Prostate gland (tissue), 2 donors: ENCODE measurements around the gene GRIN2A. TPM values are rescaled to one million over a fixed set of nuclear protein-coding genes. Genes with fewer than 3 reads are reported as not detected.

Experiments
- DNase-seq: peaks from one replicate; pipeline ENCODE4 v3.0.0-alpha.2; 2019; ENCODE audit warnings: low spot score
- H3K27ac ChIP-seq, 2 donors: fragments of 200-600 bp; sonication (generic); 2 replicates each; pipeline ENCODE4 v1.5.1; 2017 to 2019
- H3K27me3 ChIP-seq: fragments of 200-600 bp; sonication (generic); replicated peaks from 2 replicates; pipeline ENCODE4 v1.5.1; 2019; ENCODE audit not compliant: insufficient read depth
- H3K36me3 ChIP-seq, 2 donors: fragments of 200-600 bp; sonication (generic); 1 replicate in 1 of 2; 2 replicates in 1 of 2; pipeline versions ENCODE4 v1.5.1 to v1.8.1; 2017 to 2019
- H3K4me1 ChIP-seq: fragments of 200-600 bp; sonication (generic); replicated peaks from 2 replicates; pipeline ENCODE4 v1.5.1; 2019
- H3K4me3 ChIP-seq, 2 donors: fragments of 200-600 bp; sonication (generic); 2 replicates each; pipeline ENCODE4 v1.5.1; 2017 to 2019
- H3K9me3 ChIP-seq: fragments of 200-600 bp; sonication (generic); 2 replicates; pipeline ENCODE4 v1.5.1; 2017
- CTCF ChIP-seq, 4 experiments: fragments of 200-600 bp in 2 of 4; fragments of 450-650 bp in 2 of 4; sonication (generic) in 2 of 4; IDR thresholded peaks; 1 replicate in 3 of 4; 2 replicates in 1 of 4; pipeline ENCODE4 v1.5.1; 2016 to 2019; ENCODE audit warnings: antibody characterized with exemption in 4 of 4, mild to moderate bottlenecking in 2 of 4, moderate library complexity in 2 of 4
- POLR2A ChIP-seq: fragments of 450-650 bp; IDR thresholded peaks from one replicate; pipeline ENCODE4 v1.6.1; 2016; ENCODE audit warnings: antibody characterized with exemption, mild to moderate bottlenecking
- POLR2AphosphoS5 ChIP-seq: sonication (generic); formaldehyde crosslinking; IDR thresholded peaks from one replicate; pipeline ENCODE4 v1.6.1; 2017; ENCODE audit warnings: antibody characterized with exemption
- WGBS: methylation state at CpG from one replicate; pipeline ENCODE4 v1.1.5; 2018; 5-methylcytosine and 5-hydroxymethylcytosine counted together
- intact Hi-C: fragments of 100-400 bp; cut with DNase I; formaldehyde crosslinking; loops from one replicate; pipeline ENCODE4 v1.14.2; 2022
- total RNA-seq, 2 donors: library from RNA; depleted of rRNA; stranded (reverse); fragments of >200 nt; gene quantifications; one replicate each; pipeline ENCODE4 v1.1.0, GENCODE V29; 2016

Gene GRIN2A
- total RNA-seq, 2 donors from 2014 or later: 0.23 to 11.4 TPM

GRCh38 chr16:9827062-9827752, 355.0 kb downstream of the GRIN2A start:
- DNase-seq: no peak
- intact Hi-C loops: no loop called here

GRCh38 chr16:9826656-9827055, 355.6 kb downstream of the GRIN2A start:
- Histone ChIP-seq H3K4me1 (no peaks in the 10 kb centered on the region), H3K9me3 (no peaks in the 10 kb centered on the region), H3K27me3 (peaks cover 2% of the 10 kb centered on the region), H3K36me3 (no peaks in the 10 kb centered on the region), H3K27ac (no peak overlapping the region), H3K4me3 (no peak overlapping the region)
- intact Hi-C loops: no loop called here
- TF ChIP-seq CTCF (IDR thresholded peaks at IDR 0.05) (no peak), POLR2A (no peak), POLR2AphosphoS5 (no peak)
- no peak for DNase-seq
- WGBS: 79% methylated on average over 2 of the region's 2 CpGs

More at GRCh38 chr16:9827062-9827752, 355.0 kb downstream of the GRIN2A start:
- peaks cover 2% of the 10 kb centered on the region for H3K27me3 ChIP-seq
- no peaks in the 10 kb centered on the region for H3K4me1 ChIP-seq
- no peak overlapping the region for H3K27ac ChIP-seq
- TF ChIP-seq CTCF (IDR thresholded peaks at IDR 0.05) (no peak), POLR2AphosphoS5 (no peak), POLR2A (no peak)
- WGBS: 39% methylated on average over 9 of the region's 9 CpGs
- H3K36me3 ChIP-seq: no peaks in the 10 kb centered on the region
- H3K4me3 ChIP-seq: no peak overlapping the region
- H3K9me3 ChIP-seq: no peaks in the 10 kb centered on the region

GRCh38 chr16:9824200-9825068, 357.8 kb downstream of the GRIN2A start:
- 73% methylated on average over 12 of the region's 12 CpGs for WGBS

GRCh38 chr16:9823510-9823909, 358.7 kb downstream of the GRIN2A start:
- H3K36me3 ChIP-seq: no peaks in the 10 kb centered on the region
- H3K9me3 ChIP-seq: no peaks in the 10 kb centered on the region
- H3K27me3 ChIP-seq: peaks cover 2% of the 10 kb centered on the region
- intact Hi-C loops: no loop called here
- 46% methylated on average over 3 of the region's 3 CpGs for WGBS
- no peak for TF ChIP-seq POLR2AphosphoS5
- TF ChIP-seq POLR2A: no peak
- TF ChIP-seq CTCF (IDR thresholded peaks at IDR 0.05): no peak
- no peak overlapping the region for H3K4me3 ChIP-seq
- DNase-seq: no peak
- H3K4me1 ChIP-seq: no peaks in the 10 kb centered on the region
- H3K27ac ChIP-seq: no peak overlapping the region

More at GRCh38 chr16:9824200-9825068, 357.8 kb downstream of the GRIN2A start:
- Histone ChIP-seq H3K4me1 (no peaks in the 10 kb centered on the region), H3K27ac (no peak overlapping the region), H3K4me3 (no peak overlapping the region), H3K36me3 (no peaks in the 10 kb centered on the region), H3K9me3 (no peaks in the 10 kb centered on the region), H3K27me3 (peaks cover 2% of the 10 kb centered on the region)
- no peak for DNase-seq
- intact Hi-C loops: no loop called here
- TF ChIP-seq CTCF (IDR thresholded peaks at IDR 0.05): no peak
